ENCODE data around the gene GPR37. TPM values are rescaled to one million over a fixed set of nuclear protein-coding genes. Genes with fewer than 3 reads are reported as not detected.

The GPR37 gene
- total RNA-seq, 2 experiments from 2014 or later = not detected

- H3K27me3 Mint-ChIP-seq = peaks cover 5% of the 10 kb centered on the region
- no peak for TF ChIP-seq CTCF (IDR thresholded peaks at IDR 0.05)
- intact Hi-C loops (cut with micrococcal nuclease) = no loop called here
- peaks cover 2% of the 10 kb centered on the region for H3K9me3 Mint-ChIP-seq
- no peaks in the 10 kb centered on the region for H3K4me1 Mint-ChIP-seq (ENCODE audit: low read depth)
- CTCF ChIA-PET = no interaction called here
- no peak for DNase-seq
- POLR2A ChIA-PET = no interaction called here
- no peak overlapping the region for H3K27ac Mint-ChIP-seq
- H3K4me3 Mint-ChIP-seq = no peak overlapping the region
- ATAC-seq = no peak
- H3K36me3 Mint-ChIP-seq (ENCODE audit: low read depth) = no peaks in the 10 kb centered on the region
Observed at GRCh38 chr7:124796771-124797170, 31.2 kb upstream of the GPR37 start.

GRCh38 chr7:124792696-124793095 lies 27.1 kb upstream of the GPR37 start:
- ATAC-seq = no peak
- POLR2A ChIA-PET = no interaction called here
- no peak overlapping the region for H3K4me3 Mint-ChIP-seq
- no peak for DNase-seq
- intact Hi-C loops (cut with micrococcal nuclease) = no loop called here
- CTCF ChIA-PET = no interaction called here
- no peaks in the 10 kb centered on the region for H3K36me3 Mint-ChIP-seq (ENCODE audit: low read depth)
- peaks cover 24% of the 10 kb centered on the region for H3K27me3 Mint-ChIP-seq
- H3K4me1 Mint-ChIP-seq (ENCODE audit: low read depth) = no peaks in the 10 kb centered on the region
- peaks cover 2% of the 10 kb centered on the region for H3K9me3 Mint-ChIP-seq
- TF ChIP-seq CTCF (IDR thresholded peaks at IDR 0.05) = no peak
- H3K27ac Mint-ChIP-seq = no peak overlapping the region

- H3K9me3 Mint-ChIP-seq = peaks cover 2% of the 10 kb centered on the region
- no peak overlapping the region for H3K27ac Mint-ChIP-seq
- no peak for ATAC-seq
- intact Hi-C loops (cut with micrococcal nuclease) = no loop called here
- H3K4me3 Mint-ChIP-seq = no peak overlapping the region
- CTCF ChIA-PET = no interaction called here
- POLR2A ChIA-PET = no interaction called here
- TF ChIP-seq CTCF (IDR thresholded peaks at IDR 0.05) = no peak
- no peaks in the 10 kb centered on the region for H3K4me1 Mint-ChIP-seq (ENCODE audit: low read depth)
- peaks cover 23% of the 10 kb centered on the region for H3K27me3 Mint-ChIP-seq
- H3K36me3 Mint-ChIP-seq (ENCODE audit: low read depth) = no peaks in the 10 kb centered on the region
- no peak for DNase-seq
Observed at GRCh38 chr7:124792002-124792401, 26.4 kb upstream of the GPR37 start.

GRCh38 chr7:124791426-124791825 lies 25.8 kb upstream of the GPR37 start:
- ChIA-PET POLR2A (no interaction called here), CTCF (no interaction called here)
- TF ChIP-seq CTCF (IDR thresholded peaks at IDR 0.05) = no peak
- H3K27me3 Mint-ChIP-seq = peaks cover 23% of the 10 kb centered on the region
- H3K36me3 Mint-ChIP-seq (ENCODE audit: low read depth) = no peaks in the 10 kb centered on the region
- no peak for DNase-seq
- H3K4me1 Mint-ChIP-seq (ENCODE audit: low read depth) = no peaks in the 10 kb centered on the region
- intact Hi-C loops (cut with micrococcal nuclease) = no loop called here
- no peak overlapping the region for H3K27ac Mint-ChIP-seq
- H3K4me3 Mint-ChIP-seq = no peak overlapping the region
- no peak for ATAC-seq
- peaks cover under 1% of the 10 kb centered on the region for H3K9me3 Mint-ChIP-seq

- Mint-ChIP-seq H3K9me3 (no peaks in the 10 kb centered on the region), H3K4me3 (no peak overlapping the region), H3K27me3 (peaks cover 23% of the 10 kb centered on the region), H3K36me3 (ENCODE audit: low read depth) (no peaks in the 10 kb centered on the region), H3K27ac (no peak overlapping the region), H3K4me1 (ENCODE audit: low read depth) (no peaks in the 10 kb centered on the region)
- ATAC-seq (no peak), DNase-seq (no peak)
- intact Hi-C loops (cut with micrococcal nuclease) = no loop called here
- POLR2A ChIA-PET = no interaction called here
- CTCF ChIA-PET = no interaction called here
- no peak for TF ChIP-seq CTCF (IDR thresholded peaks at IDR 0.05)
Observed at GRCh38 chr7:124790645-124791044, 25.1 kb upstream of the GPR37 start.

Measured in activated CD8-positive, alpha-beta T cell treated with anti-CD3 and anti-CD28 coated beads for 36 hours (primary cell).